Measurements from ENCODE around the gene SMYD3. TPM values are rescaled to one million over a fixed set of nuclear protein-coding genes. Genes with fewer than 3 reads are reported as not detected.
A peak's percentile ranks its signal among the peaks of the same experiment; 100 is the strongest.
"Not testable (repeated sequence)": the region's sequence is repeated elsewhere in the genome, so short reads cannot be mapped to it uniquely, and the experiment has no call there.

SMYD3 gene
- total and polyA plus RNA-seq, 2 experiments from 2014 or later = 30.8 to 68.5 TPM

- Histone ChIP-seq H3K9me2 (replicated peaks; ENCODE audit: insufficient read depth) (no peaks in the 10 kb centered on the region), H3K79me2 (no peaks in the 10 kb centered on the region), H3K36me3 (replicated peaks; ENCODE audit: insufficient read depth, low read depth) (no peaks in the 10 kb centered on the region), H3K4me2 (peak overlapping the region; percentile 48), H2AFZ (no peak overlapping the region), H3K4me3 (no peak overlapping the region), H3K9me3 (ENCODE audit: low read depth) (no peaks in the 10 kb centered on the region), H4K20me1 (ENCODE audit: insufficient read depth, poor library complexity, severe bottlenecking) (no peaks in the 10 kb centered on the region), H3K27ac (no peak overlapping the region), H3K4me1 (ENCODE audit: insufficient read depth) (peaks cover 13% of the 10 kb centered on the region), H3K27me3 (no peaks in the 10 kb centered on the region)
- WGBS (ENCODE audit: low lambda C conversion rate, missing lambda C conversion rate) = 42% methylated on average over 5 of the region's 5 CpGs
- TF ChIP-seq EZH2phosphoT487 (IDR thresholded peaks at IDR 0.05; ENCODE audit: low read depth, severe bottlenecking, unreplicated experiment) (no peak), EZH2 (IDR thresholded peaks at IDR 0.05; ENCODE audit: borderline replicate concordance) (no peak), CTCF (IDR thresholded peaks at IDR 0.05; ENCODE audit: poor library complexity) (no peak)
- DNase-seq (ENCODE audit: low spot score) = no peak
Observed at GRCh38 chr1:245776694-245777332, 730.3 kb downstream of the SMYD3 start.

GRCh38 chr1:245776139-245776538, 730.9 kb downstream of the SMYD3 start:
- Histone ChIP-seq H3K27me3 (no peaks in the 10 kb centered on the region), H3K9me2 (replicated peaks; ENCODE audit: insufficient read depth) (no peaks in the 10 kb centered on the region), H3K79me2 (no peaks in the 10 kb centered on the region), H3K36me3 (replicated peaks; ENCODE audit: insufficient read depth, low read depth) (no peaks in the 10 kb centered on the region), H3K4me2 (peak overlapping the region; percentile 48), H3K27ac (no peak overlapping the region), H3K4me1 (ENCODE audit: insufficient read depth) (peaks cover 19% of the 10 kb centered on the region), H4K20me1 (ENCODE audit: insufficient read depth, poor library complexity, severe bottlenecking) (no peaks in the 10 kb centered on the region), H3K4me3 (no peak overlapping the region), H2AFZ (no peak overlapping the region), H3K9me3 (ENCODE audit: low read depth) (no peaks in the 10 kb centered on the region)
- TF ChIP-seq CTCF (IDR thresholded peaks at IDR 0.05; ENCODE audit: poor library complexity) (no peak), EZH2 (IDR thresholded peaks at IDR 0.05; ENCODE audit: borderline replicate concordance) (no peak), EZH2phosphoT487 (IDR thresholded peaks at IDR 0.05; ENCODE audit: low read depth, severe bottlenecking, unreplicated experiment) (no peak)
- WGBS (ENCODE audit: low lambda C conversion rate, missing lambda C conversion rate) = 46% methylated on average over 4 of the region's 4 CpGs
- no peak for DNase-seq (ENCODE audit: low spot score)

- H4K20me1 ChIP-seq (ENCODE audit: insufficient read depth, poor library complexity, severe bottlenecking); H3K4me3 ChIP-seq; DNase-seq (ENCODE audit: low spot score); H3K27ac ChIP-seq; H3K36me3 ChIP-seq (replicated peaks; ENCODE audit: insufficient read depth, low read depth); H3K27me3 ChIP-seq; H3K4me2 ChIP-seq; H2AFZ ChIP-seq; H3K79me2 ChIP-seq; H3K9me2 ChIP-seq (replicated peaks; ENCODE audit: insufficient read depth); H3K9me3 ChIP-seq (ENCODE audit: low read depth): not testable (repeated sequence)
- peaks cover 19% of the 10 kb centered on the region for H3K4me1 ChIP-seq (ENCODE audit: insufficient read depth)
- 90% methylated on average over 20 of the region's 25 CpGs for WGBS (ENCODE audit: low lambda C conversion rate, missing lambda C conversion rate)
Observed at GRCh38 chr1:245774931-245775330, 732.1 kb downstream of the SMYD3 start.

- Histone ChIP-seq H3K4me2 (no peak overlapping the region), H2AFZ (no peak overlapping the region), H3K27me3 (no peaks in the 10 kb centered on the region), H3K36me3 (replicated peaks; ENCODE audit: insufficient read depth, low read depth) (no peaks in the 10 kb centered on the region), H3K4me1 (ENCODE audit: insufficient read depth) (peaks cover 19% of the 10 kb centered on the region), H4K20me1 (ENCODE audit: insufficient read depth, poor library complexity, severe bottlenecking) (no peaks in the 10 kb centered on the region), H3K9me3 (ENCODE audit: low read depth) (peaks cover 5% of the 10 kb centered on the region), H3K4me3 (no peak overlapping the region), H3K79me2 (no peaks in the 10 kb centered on the region), H3K9me2 (replicated peaks; ENCODE audit: insufficient read depth) (no peaks in the 10 kb centered on the region), H3K27ac (no peak overlapping the region)
- DNase-seq (ENCODE audit: low spot score) = no peak
- 90% methylated on average over 2 of the region's 2 CpGs for WGBS (ENCODE audit: low lambda C conversion rate, missing lambda C conversion rate)
- TF ChIP-seq EZH2phosphoT487 (IDR thresholded peaks at IDR 0.05; ENCODE audit: low read depth, severe bottlenecking, unreplicated experiment) (no peak), EZH2 (IDR thresholded peaks at IDR 0.05; ENCODE audit: borderline replicate concordance) (no peak), CTCF (IDR thresholded peaks at IDR 0.05; ENCODE audit: poor library complexity) (no peak)
Observed at GRCh38 chr1:245774196-245774595, 732.9 kb downstream of the SMYD3 start.

All from hepatocyte (in vitro differentiated cells).